ENCODE results near the gene NETO1.

- TF ChIP-seq CTCF (conservative IDR thresholded peaks at IDR 0.05; ENCODE audit: low read depth in 2 of 2) (no peak), EZH2phosphoT487 (IDR thresholded peaks at IDR 0.05; ENCODE audit: unreplicated experiment) (no peak)
These were observed 24.0 kb downstream of the NETO1 start for GRCh38 chr18:72843743-72844142.

Measured in GM23338 (cell line).